NB4 (cell line): ENCODE results near the gene CCDC57.

Source experiments
- CTCF ChIP-seq: IDR thresholded peaks from one replicate; pipeline ENCODE4 v1.5.1; 2012; ENCODE audit warnings: low read depth, low read length
- MYC ChIP-seq: IDR thresholded peaks from 2 replicates; pipeline ENCODE4 v1.6.1; 2011; ENCODE audit warnings: low read depth, low read length
- POLR2A ChIP-seq: IDR thresholded peaks from 2 replicates; pipeline ENCODE4 v1.6.1; 2011; ENCODE audit warnings: mild to moderate bottlenecking; ENCODE audit not compliant: insufficient read length; ENCODE audit errors: extremely low read depth

- TF ChIP-seq CTCF (no peak), POLR2A (no peak), MYC (peak; percentile 67)
Measured at GRCh38 chr17:82101767-82102679, 110.6 kb downstream of the CCDC57 start.
